Trophoblast cell (in vitro differentiated cells and primary cell): ENCODE measurements around the gene TSHZ2.

Experiments used
- DNase-seq, 2 donors: peaks; one replicate each; pipeline ENCODE4 v3.0.0-alpha.2; 2016
- H2AFZ ChIP-seq: 2 replicates; pipeline ENCODE4 v1.6.1; 2013; ENCODE audit warnings: low read length, moderate library complexity, mild to moderate bottlenecking; ENCODE audit not compliant: insufficient read depth, poor library complexity
- H2AK5ac ChIP-seq: 2 replicates; pipeline ENCODE4 v1.6.1; 2013; ENCODE audit warnings: mild to moderate bottlenecking, low read length
- H2BK120ac ChIP-seq: 2 replicates; pipeline ENCODE4 v1.6.1; 2013; ENCODE audit warnings: low read length, mild to moderate bottlenecking, moderate library complexity; ENCODE audit not compliant: insufficient read depth, poor library complexity
- H2BK12ac ChIP-seq: 2 replicates; pipeline ENCODE4 v1.6.1; 2013; ENCODE audit warnings: mild to moderate bottlenecking, low read length, moderate library complexity
- H2BK5ac ChIP-seq: 2 replicates; pipeline ENCODE4 v1.6.1; 2013; ENCODE audit warnings: low read length, low read depth, moderate library complexity, mild to moderate bottlenecking; ENCODE audit not compliant: poor library complexity
- H3K14ac ChIP-seq: 2 replicates; pipeline ENCODE4 v1.6.1; 2013; ENCODE audit warnings: mild to moderate bottlenecking, low read length
- H3K18ac ChIP-seq: 2 replicates; pipeline ENCODE4 v1.6.1; 2013; ENCODE audit warnings: mild to moderate bottlenecking, low read length
- H3K23ac ChIP-seq: 2 replicates; pipeline ENCODE4 v1.6.1; 2013; ENCODE audit warnings: low read length
- H3K27ac ChIP-seq: 2 replicates; pipeline ENCODE4 v1.5.1; 2013; ENCODE audit warnings: low read depth, mild to moderate bottlenecking, inconsistent platforms, low read length, moderate library complexity
- H3K27me3 ChIP-seq: 2 replicates; pipeline ENCODE4 v1.6.1; 2013; ENCODE audit warnings: inconsistent platforms, mild to moderate bottlenecking, low read length, moderate library complexity; ENCODE audit not compliant: insufficient read depth
- H3K36me3 ChIP-seq, 2 experiments: 1 replicate in 1 of 2; 2 replicates in 1 of 2; pipeline ENCODE4 v1.6.1; 2013; ENCODE audit warnings: low read length in 2 of 2, mild to moderate bottlenecking in 2 of 2, moderate library complexity in 1 of 2; ENCODE audit not compliant: insufficient read depth in 2 of 2, control insufficient read depth in 1 of 2
- H3K4ac ChIP-seq: 2 replicates; pipeline ENCODE4 v1.6.1; 2013; ENCODE audit warnings: low read depth, mild to moderate bottlenecking, low read length, moderate library complexity
- H3K4me1 ChIP-seq, 2 experiments: 1 replicate in 1 of 2; 2 replicates in 1 of 2; pipeline ENCODE4 v1.6.1; 2013; ENCODE audit warnings: low read length in 2 of 2, mild to moderate bottlenecking in 2 of 2, moderate library complexity in 1 of 2; ENCODE audit not compliant: insufficient read depth in 2 of 2, control insufficient read depth in 1 of 2
- H3K4me2 ChIP-seq: 2 replicates; pipeline ENCODE4 v1.6.1; 2013; ENCODE audit warnings: inconsistent platforms, mild to moderate bottlenecking, low read length, moderate library complexity
- H3K4me3 ChIP-seq: 2 replicates; pipeline ENCODE4 v1.5.1; 2013; ENCODE audit warnings: mild to moderate bottlenecking, low read depth, low read length, inconsistent platforms
- H3K79me1 ChIP-seq: one replicate; pipeline ENCODE4 v1.6.1; 2013; ENCODE audit warnings: low read length
- H3K79me2 ChIP-seq: 2 replicates; pipeline ENCODE4 v1.6.1; 2013; ENCODE audit warnings: low read length, mild to moderate bottlenecking; ENCODE audit not compliant: control insufficient read depth, insufficient read depth, poor library complexity
- H3K9ac ChIP-seq: 2 replicates; pipeline ENCODE4 v1.6.1; 2013; ENCODE audit warnings: mild to moderate bottlenecking, low read length
- H3K9me3 ChIP-seq: 2 replicates; pipeline ENCODE4 v1.6.1; 2013; ENCODE audit warnings: low read depth, mild to moderate bottlenecking, control low read depth, inconsistent platforms, low read length; ENCODE audit not compliant: insufficient read depth
- H4K12ac ChIP-seq: 2 replicates; pipeline ENCODE4 v1.6.1; 2013; ENCODE audit warnings: low read depth, mild to moderate bottlenecking, low read length, moderate library complexity
- H4K8ac ChIP-seq: 2 replicates; pipeline ENCODE4 v1.6.1; 2013; ENCODE audit warnings: low read depth, mild to moderate bottlenecking, low read length, moderate library complexity
- H4K91ac ChIP-seq: one replicate; pipeline ENCODE4 v1.6.1; 2013; ENCODE audit warnings: low read depth, mild to moderate bottlenecking, low read length, moderate library complexity
- WGBS: extraction: QIAGEN DNeasy Blood & Tissue Kit; methylation state at CpG from one replicate; pipeline ENCODE4 v1.1.7; 2013; ENCODE audit warnings: missing lambda C conversion rate; ENCODE audit not compliant: insufficient read length, insufficient coverage; ENCODE audit errors: extremely low coverage; 5-methylcytosine and 5-hydroxymethylcytosine counted together

TSHZ2 gene

GRCh38 chr20:53354314-53354713 is 382.2 kb downstream of the TSHZ2 start:
- H2AK5ac ChIP-seq: no peak overlapping the region
- H3K27ac ChIP-seq: no peak overlapping the region
- H3K4me3 ChIP-seq: no peak overlapping the region
- H3K4me2 ChIP-seq: no peak overlapping the region
- H3K9ac ChIP-seq: no peak overlapping the region
- no peak overlapping the region for H3K18ac ChIP-seq
- no peak overlapping the region for H3K4ac ChIP-seq
- no peaks in the 10 kb centered on the region for H3K36me3 ChIP-seq
- no peaks in the 10 kb centered on the region for H3K79me2 ChIP-seq
- H3K79me1 ChIP-seq: no peaks in the 10 kb centered on the region
- peaks cover 2% of the 10 kb centered on the region for H3K9me3 ChIP-seq
- no peak overlapping the region for H2AFZ ChIP-seq
- no peak overlapping the region for H4K12ac ChIP-seq
- no peak overlapping the region for H2BK5ac ChIP-seq
- H3K27me3 ChIP-seq: no peaks in the 10 kb centered on the region
- H3K23ac ChIP-seq: no peak overlapping the region
- no CpG with 5 or more reads among the region's 1 CpG for WGBS
- H2BK120ac ChIP-seq: no peak overlapping the region
- H2BK12ac ChIP-seq: no peak overlapping the region
- no peak overlapping the region for H4K91ac ChIP-seq
- no peak overlapping the region for H4K8ac ChIP-seq
- no peaks in the 10 kb centered on the region for H3K4me1 ChIP-seq
- H3K14ac ChIP-seq: no peak overlapping the region
- DNase-seq: no peak

GRCh38 chr20:53355790-53356189 is 383.6 kb downstream of the TSHZ2 start:
- Histone ChIP-seq H3K9ac (no peak overlapping the region), H3K4me2 (no peak overlapping the region), H2BK5ac (no peak overlapping the region), H2AK5ac (no peak overlapping the region), H3K18ac (no peak overlapping the region), H3K4me3 (no peak overlapping the region), H3K4me1 (no peaks in the 10 kb centered on the region), H3K9me3 (peaks cover 2% of the 10 kb centered on the region), H3K79me1 (no peaks in the 10 kb centered on the region), H2BK12ac (no peak overlapping the region), H3K36me3 (no peaks in the 10 kb centered on the region), H4K91ac (no peak overlapping the region), H3K79me2 (no peaks in the 10 kb centered on the region), H4K8ac (no peak overlapping the region), H2BK120ac (no peak overlapping the region), H3K23ac (no peak overlapping the region), H3K14ac (no peak overlapping the region), H3K27me3 (no peaks in the 10 kb centered on the region), H4K12ac (no peak overlapping the region), H3K4ac (no peak overlapping the region), H2AFZ (no peak overlapping the region), H3K27ac (no peak overlapping the region)
- WGBS: no CpG with 5 or more reads among the region's 2 CpGs
- no peak for DNase-seq

GRCh38 chr20:53359425-53359824 is 387.3 kb downstream of the TSHZ2 start:
- Histone ChIP-seq H3K23ac (no peak overlapping the region), H2BK5ac (no peak overlapping the region), H3K4me2 (no peak overlapping the region), H3K79me1 (no peaks in the 10 kb centered on the region), H3K79me2 (no peaks in the 10 kb centered on the region), H3K36me3 (no peaks in the 10 kb centered on the region), H3K4ac (no peak overlapping the region), H3K27ac (no peak overlapping the region), H3K27me3 (no peaks in the 10 kb centered on the region), H3K4me1 (no peaks in the 10 kb centered on the region), H4K91ac (no peak overlapping the region), H2AFZ (no peak overlapping the region), H2BK12ac (no peak overlapping the region), H3K9ac (no peak overlapping the region), H2AK5ac (no peak overlapping the region), H3K4me3 (no peak overlapping the region), H4K8ac (no peak overlapping the region), H3K18ac (no peak overlapping the region), H4K12ac (no peak overlapping the region), H3K9me3 (peaks cover 2% of the 10 kb centered on the region), H3K14ac (no peak overlapping the region), H2BK120ac (no peak overlapping the region)
- no peak for DNase-seq
- no CpG with 5 or more reads among the region's 7 CpGs for WGBS

- Histone ChIP-seq H2BK120ac (no peak overlapping the region), H3K36me3 (no peaks in the 10 kb centered on the region), H3K27me3 (no peaks in the 10 kb centered on the region), H2BK5ac (no peak overlapping the region), H3K9ac (no peak overlapping the region), H2AFZ (no peak overlapping the region), H3K79me2 (no peaks in the 10 kb centered on the region), H4K91ac (no peak overlapping the region), H3K4me2 (no peak overlapping the region), H3K4me1 (no peaks in the 10 kb centered on the region), H4K12ac (no peak overlapping the region), H3K4me3 (no peak overlapping the region), H4K8ac (no peak overlapping the region), H3K18ac (no peak overlapping the region), H3K9me3 (peaks cover under 1% of the 10 kb centered on the region), H2BK12ac (no peak overlapping the region), H3K4ac (no peak overlapping the region), H3K27ac (no peak overlapping the region), H3K23ac (no peak overlapping the region), H3K14ac (no peak overlapping the region), H2AK5ac (no peak overlapping the region), H3K79me1 (no peaks in the 10 kb centered on the region)
- no CpG with 5 or more reads among the region's 6 CpGs for WGBS
- no peak for DNase-seq
Measured at GRCh38 chr20:53360852-53361251, 388.7 kb downstream of the TSHZ2 start.
